Esophagus muscularis mucosa (tissue), 4 donors: ENCODE measurements around the gene RNU6-8. TPM values are rescaled to one million over a fixed set of nuclear protein-coding genes. Genes with fewer than 3 reads are reported as not detected.

ENCODE experiments used
- DNase-seq: peaks from one replicate; pipeline ENCODE4 v3.0.0-alpha.2; 2017; ENCODE audit errors: extremely low spot score
- H3K27ac ChIP-seq, 4 donors: fragments of 200-600 bp; sonication (generic); replicated peaks in 1 of 4; 1 replicate in 3 of 4; 2 replicates in 1 of 4; pipeline ENCODE4 v1.5.1; 2016 to 2019; ENCODE audit warnings: mild to moderate bottlenecking in 1 of 4
- H3K27me3 ChIP-seq, 4 donors: fragments of 200-600 bp; sonication (generic); one replicate each; pipeline versions ENCODE4 v1.5.1 to v1.6.0; 2016 to 2019
- H3K36me3 ChIP-seq, 4 donors: fragments of 200-600 bp; sonication (generic); one replicate each; pipeline ENCODE4 v1.5.1; 2016 to 2019
- H3K4me1 ChIP-seq, 4 donors: fragments of 200-600 bp; sonication (generic); one replicate each; pipeline ENCODE4 v1.5.1; 2016 to 2019
- H3K4me3 ChIP-seq, 4 donors: fragments of 200-600 bp; sonication (generic); 1 replicate in 2 of 4; 2 replicates in 2 of 4; pipeline ENCODE4 v1.5.1; 2016 to 2019; ENCODE audit warnings: mild to moderate bottlenecking in 4 of 4, moderate library complexity in 1 of 4
- H3K9me3 ChIP-seq, 4 donors: fragments of 200-600 bp; sonication (generic); 1 replicate in 3 of 4; 2 replicates in 1 of 4; pipeline ENCODE4 v1.5.1; 2016 to 2019
- CTCF ChIP-seq, 3 experiments: fragments of 200-600 bp in 2 of 3; fragments of 450-650 bp in 1 of 3; sonication (generic) in 2 of 3; IDR thresholded peaks; one replicate each; pipeline ENCODE4 v1.5.1; 2017 to 2019; ENCODE audit warnings: antibody characterized with exemption in 3 of 3, mild to moderate bottlenecking in 2 of 3, moderate library complexity in 1 of 3
- EP300 ChIP-seq: sonication (generic); formaldehyde crosslinking; IDR thresholded peaks from one replicate; pipeline ENCODE4 v1.6.1; 2017; ENCODE audit warnings: antibody characterized with exemption
- POLR2A ChIP-seq: fragments of 450-650 bp; IDR thresholded peaks from one replicate; pipeline ENCODE4 v1.6.1; 2017; ENCODE audit warnings: antibody characterized with exemption, moderate library complexity, mild to moderate bottlenecking, low read depth
- POLR2AphosphoS5 ChIP-seq, 2 donors: sonication (generic); formaldehyde crosslinking; IDR thresholded peaks; one replicate each; pipeline ENCODE4 v1.6.1; 2017; ENCODE audit warnings: antibody characterized with exemption in 2 of 2
- WGBS: methylation state at CpG from one replicate; pipeline ENCODE4 v1.1.5; 2018; 5-methylcytosine and 5-hydroxymethylcytosine counted together
- intact Hi-C: fragments of 100-400 bp; cut with DNase I; formaldehyde crosslinking; loops from one replicate; pipeline ENCODE4 v1.15.1; 2023
- total RNA-seq, 4 donors: library from RNA; depleted of rRNA; stranded (reverse); fragments of >200 nt; gene quantifications; one replicate each; pipeline versions ENCODE4 v1.1.0 to v1.2.1, GENCODE V29; 2016

Gene RNU6-8
- total RNA-seq, 4 donors from 2014 or later: not detected

- H3K27me3 ChIP-seq: no peaks in the 10 kb centered on the region
- H3K27ac ChIP-seq: no peak overlapping the region
- intact Hi-C loops: no loop called here
- no peaks in the 10 kb centered on the region for H3K36me3 ChIP-seq
- H3K4me1 ChIP-seq: peaks cover 0 to 4% (median 0%) of the 10 kb centered on the region in 4 donors
- H3K4me3 ChIP-seq: no peak overlapping the region
- no peak for DNase-seq
- peaks cover 0 to 11% (median 5%) of the 10 kb centered on the region in 4 donors for H3K9me3 ChIP-seq
- TF ChIP-seq POLR2A (no peak), EP300 (no peak), POLR2AphosphoS5 (IDR thresholded peaks at IDR 0.05) (no peak), CTCF (IDR thresholded peaks at IDR 0.05) (no peak)
These were observed 16.8 kb downstream of the RNU6-8 start for GRCh38 chr14:32186248-32186647.

DNA sequence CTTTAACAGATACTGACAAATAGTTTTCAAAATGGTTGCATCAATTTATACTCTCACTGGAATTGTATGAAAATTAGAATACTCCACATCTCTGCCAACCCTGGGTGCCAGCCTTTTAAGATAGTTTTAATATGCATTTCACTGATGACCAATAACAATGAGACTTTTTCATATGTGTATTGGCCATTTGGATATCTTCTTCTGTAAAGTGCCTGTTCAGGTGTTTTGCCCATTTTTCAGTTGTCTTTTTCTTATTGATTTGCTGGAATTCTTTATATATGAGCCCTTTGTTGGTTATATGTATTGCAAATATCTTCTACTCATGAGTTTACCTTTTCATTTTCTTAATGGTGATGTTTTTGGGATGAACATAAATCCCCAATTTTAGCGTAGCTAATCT is 18.0 kb downstream of the RNU6-8 start:
- no peak overlapping the region for H3K27ac ChIP-seq
- H3K4me3 ChIP-seq: no peak overlapping the region
- H3K4me1 ChIP-seq: peaks cover 0 to 4% (median 0%) of the 10 kb centered on the region in 4 donors
- no peaks in the 10 kb centered on the region for H3K27me3 ChIP-seq
- intact Hi-C loops: no loop called here
- WGBS: 96% methylated on average over 1 of the region's 1 CpG
- no peaks in the 10 kb centered on the region for H3K36me3 ChIP-seq
- H3K9me3 ChIP-seq: peaks cover 0 to 11% (median 5%) of the 10 kb centered on the region in 4 donors
- no peak for TF ChIP-seq POLR2AphosphoS5 (IDR thresholded peaks at IDR 0.05)
- no peak for TF ChIP-seq CTCF (IDR thresholded peaks at IDR 0.05)
- TF ChIP-seq POLR2A: no peak
- no peak for TF ChIP-seq EP300
- no peak for DNase-seq

DNA sequence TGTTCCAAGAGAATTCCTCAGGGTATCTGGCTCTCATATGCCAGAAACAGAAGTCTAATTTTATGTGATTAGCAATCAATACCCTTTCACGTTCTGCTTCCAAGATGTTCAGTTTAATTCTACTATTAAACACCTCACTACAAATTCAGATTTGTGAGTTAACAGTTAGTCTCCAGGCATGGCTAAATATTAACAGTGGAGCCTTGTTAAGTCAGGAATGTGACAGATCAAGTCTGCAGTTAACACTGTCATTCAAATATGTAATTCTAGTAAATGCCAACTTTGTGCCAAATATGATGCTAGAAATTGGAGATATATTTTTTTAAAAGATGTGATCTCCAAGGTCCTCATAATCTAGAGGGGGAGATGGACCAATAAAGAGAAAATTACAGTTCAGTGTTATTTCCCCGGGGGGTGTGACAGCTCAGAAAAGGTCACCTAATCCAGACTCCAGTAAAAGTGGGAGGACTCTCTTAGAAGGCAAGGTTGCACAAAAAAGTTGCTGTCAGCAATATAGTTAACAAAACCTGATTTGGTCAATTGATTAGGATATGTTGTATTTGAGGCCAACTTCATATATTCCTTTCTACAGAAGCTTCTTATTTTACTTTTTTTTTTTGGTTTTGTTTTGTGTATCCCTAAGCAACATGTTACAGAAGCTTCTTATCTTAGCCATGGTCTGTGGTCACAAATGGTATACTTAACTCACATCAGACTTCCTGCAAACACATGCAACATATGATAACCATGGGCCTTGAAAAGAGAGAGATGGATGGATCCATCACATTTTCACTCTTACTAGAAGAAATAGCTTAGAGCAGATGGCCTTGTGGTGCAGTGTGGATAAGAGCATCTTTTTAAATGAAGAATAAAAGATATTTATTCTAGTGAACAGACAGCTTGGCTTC is 19.7 kb downstream of the RNU6-8 start:
- Histone ChIP-seq H3K4me1 (peaks cover 0 to 4% (median 0%) of the 10 kb centered on the region in 4 donors), H3K27ac (no peak overlapping the region), H3K4me3 (no peak overlapping the region), H3K27me3 (no peaks in the 10 kb centered on the region), H3K9me3 (peaks cover 0 to 11% (median 5%) of the 10 kb centered on the region in 4 donors), H3K36me3 (no peaks in the 10 kb centered on the region)
- DNase-seq: no peak
- WGBS: 87% methylated on average over 2 of the region's 2 CpGs
- TF ChIP-seq POLR2AphosphoS5 (IDR thresholded peaks at IDR 0.05) (no peak), POLR2A (no peak), EP300 (no peak), CTCF (IDR thresholded peaks at IDR 0.05) (no peak)
- intact Hi-C loops: no loop called here

DNA sequence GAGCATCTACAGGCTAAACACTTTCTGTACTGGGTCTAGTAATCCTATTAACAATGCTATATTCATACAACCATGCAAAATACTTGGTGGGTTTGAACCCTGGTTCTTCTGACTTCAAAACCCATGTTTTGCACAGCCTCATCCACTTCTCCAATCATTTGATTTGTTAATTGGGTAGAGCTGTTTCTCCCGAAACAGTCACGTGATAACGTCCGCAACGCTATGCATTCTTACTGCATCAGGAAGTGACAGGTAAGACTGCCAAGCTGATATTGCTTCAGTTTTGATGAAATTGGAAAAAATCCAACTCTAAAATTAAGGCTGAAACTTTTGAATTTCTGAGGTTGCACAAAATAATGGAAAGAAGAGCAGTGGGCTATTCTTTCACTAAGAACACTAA is 31.6 kb downstream of the RNU6-8 start:
- no peak for DNase-seq
- TF ChIP-seq EP300 (no peak), POLR2A (no peak), POLR2AphosphoS5 (IDR thresholded peaks at IDR 0.05) (no peak)
- no peak overlapping the region for H3K27ac ChIP-seq
- no peaks in the 10 kb centered on the region for H3K4me1 ChIP-seq
- no peaks in the 10 kb centered on the region for H3K36me3 ChIP-seq
- intact Hi-C loops: no loop called here
- no peaks in the 10 kb centered on the region for H3K9me3 ChIP-seq
- 85% methylated on average over 5 of the region's 5 CpGs for WGBS
- no peaks in the 10 kb centered on the region for H3K27me3 ChIP-seq
- no peak overlapping the region for H3K4me3 ChIP-seq

GRCh38 chr14:32169191-32169590 is 33.9 kb downstream of the RNU6-8 start:
- H3K27ac ChIP-seq: no peak overlapping the region
- H3K4me1 ChIP-seq: no peaks in the 10 kb centered on the region
- intact Hi-C loops: no loop called here
- no peak overlapping the region for H3K4me3 ChIP-seq
- no peak for TF ChIP-seq EP300
- no peak for DNase-seq
- H3K9me3 ChIP-seq: no peaks in the 10 kb centered on the region
- WGBS: 80% methylated on average over 3 of the region's 3 CpGs
- no peaks in the 10 kb centered on the region for H3K36me3 ChIP-seq
- H3K27me3 ChIP-seq: no peaks in the 10 kb centered on the region
